SU-DHL-6 (cell line): ENCODE measurements around the gene SEC23A.
"Not testable (repeated sequence)": the region's sequence is repeated elsewhere in the genome, so short reads cannot be mapped to it uniquely, and the experiment has no call there.

ENCODE experiments used
- H2AFZ ChIP-seq: fragments of 200-600 bp; sonication (generic); 2 replicates; pipeline ENCODE4 v1.6.1; 2014; ENCODE audit warnings: low read depth, mild to moderate bottlenecking, moderate library complexity, mixed read lengths, antibody characterized with exemption, low read length; ENCODE audit not compliant: severe bottlenecking
- H3F3A ChIP-seq: fragments of 200-600 bp; shearing (Covaris generic); 2 replicates; pipeline ENCODE4 v1.6.0; 2016; ENCODE audit warnings: antibody characterized with exemption, mild to moderate bottlenecking; ENCODE audit not compliant: insufficient read depth
- H3K27ac ChIP-seq: fragments of 200-600 bp; sonication (generic); 2 replicates; pipeline ENCODE4 v1.5.1; 2016; ENCODE audit warnings: low read depth, mild to moderate bottlenecking, low read length, moderate library complexity, mixed read lengths
- H3K27me3 ChIP-seq: fragments of 200-600 bp; sonication (generic), shearing (Covaris generic); 2 replicates; pipeline ENCODE4 v1.6.0; 2014; ENCODE audit warnings: mild to moderate bottlenecking, low read length
- H3K36me3 ChIP-seq: fragments of 200-600 bp; sonication (generic); 2 replicates; pipeline ENCODE4 v1.6.1; 2014; ENCODE audit warnings: mild to moderate bottlenecking, low read length, mixed read lengths
- H3K4me2 ChIP-seq: fragments of 300-600, 200-600 bp; shearing (Covaris generic), sonication (generic); 2 replicates; pipeline ENCODE4 v1.6.0; 2014; ENCODE audit warnings: low read length, low read depth, mild to moderate bottlenecking; ENCODE audit not compliant: poor library complexity, severe bottlenecking
- H3K4me3 ChIP-seq: fragments of 200-600 bp; sonication (generic); 2 replicates; pipeline ENCODE4 v1.5.1; 2014; ENCODE audit warnings: antibody characterized with exemption, low read length, mild to moderate bottlenecking, mixed read lengths; ENCODE audit not compliant: insufficient read depth, poor library complexity, severe bottlenecking
- H3K79me2 ChIP-seq: fragments of 200-600 bp; sonication (generic); 2 replicates; pipeline ENCODE4 v1.6.1; 2014; ENCODE audit warnings: mild to moderate bottlenecking, low read length, moderate library complexity; ENCODE audit not compliant: insufficient read depth
- H3K9ac ChIP-seq: fragments of 200-600 bp; sonication (generic); 2 replicates; pipeline ENCODE4 v1.7.0; 2014; ENCODE audit warnings: mild to moderate bottlenecking, low read length
- H3K9me2 ChIP-seq: fragments of 200-600 bp; sonication (generic); replicated peaks from 2 replicates; pipeline ENCODE4 v1.6.1; 2014; ENCODE audit warnings: low read length; ENCODE audit not compliant: insufficient read depth
- H3K9me3 ChIP-seq: fragments of 200-600 bp; sonication (generic); 2 replicates; pipeline ENCODE4 v1.6.1; 2014; ENCODE audit warnings: low read length, mixed read lengths; ENCODE audit not compliant: insufficient read depth
- H4K20me1 ChIP-seq: fragments of 200-600 bp; sonication (generic); 2 replicates; pipeline ENCODE4 v1.6.1; 2014; ENCODE audit warnings: low read depth, mild to moderate bottlenecking, antibody characterized with exemption, low read length, moderate library complexity, mixed read lengths
- CTCF ChIP-seq: fragments of 200-600 bp; sonication (generic); IDR thresholded peaks from one replicate; pipeline ENCODE4 v1.5.1; 2017; ENCODE audit warnings: antibody characterized with exemption, mild to moderate bottlenecking, low read length, moderate library complexity; ENCODE audit not compliant: insufficient read depth, poor library complexity, severe bottlenecking
- EZH2phosphoT487 ChIP-seq: fragments of 200-600 bp; sonication (generic), shearing (Covaris generic); conservative IDR thresholded peaks from 2 replicates; pipeline ENCODE4 v1.6.1; 2018; ENCODE audit warnings: mild to moderate bottlenecking, antibody characterized with exemption, low read length, moderate library complexity, mixed read lengths

Gene SEC23A

GRCh38 chr14:39099748-39100147 is 3.3 kb downstream of the SEC23A start:
- no peaks in the 10 kb centered on the region for H3K9me2 ChIP-seq
- H3K9ac ChIP-seq: no peak overlapping the region
- H4K20me1 ChIP-seq: no peaks in the 10 kb centered on the region
- H3K9me3 ChIP-seq: no peaks in the 10 kb centered on the region
- H3K4me3 ChIP-seq: no peak overlapping the region
- no peak overlapping the region for H3K27ac ChIP-seq
- H2AFZ ChIP-seq: no peak overlapping the region
- peaks cover 9% of the 10 kb centered on the region; the same call in 1 of the 2 replicates for H3F3A ChIP-seq
- peak overlapping the region; percentile 8 for H3K4me2 ChIP-seq
- H3K79me2 ChIP-seq: peaks cover 56% of the 10 kb centered on the region
- peaks cover 5% of the 10 kb centered on the region; the same call in 1 of the 2 replicates for H3K36me3 ChIP-seq
- H3K27me3 ChIP-seq: no peaks in the 10 kb centered on the region
- no peak for TF ChIP-seq EZH2phosphoT487
- TF ChIP-seq CTCF: no peak

- H4K20me1 ChIP-seq, H3F3A ChIP-seq, H3K27ac ChIP-seq, H2AFZ ChIP-seq, H3K27me3 ChIP-seq, H3K36me3 ChIP-seq, H3K9ac ChIP-seq, H3K4me2 ChIP-seq, H3K9me3 ChIP-seq, H3K9me2 ChIP-seq, H3K4me3 ChIP-seq: not testable (repeated sequence)
- H3K79me2 ChIP-seq: peaks cover 56% of the 10 kb centered on the region
Measured at GRCh38 chr14:39099215-39099614, 3.8 kb downstream of the SEC23A start.

- no peaks in the 10 kb centered on the region for H3K9me2 ChIP-seq
- peaks cover 6% of the 10 kb centered on the region; the same call in 1 of the 2 replicates for H3F3A ChIP-seq
- no peaks in the 10 kb centered on the region for H4K20me1 ChIP-seq
- no peaks in the 10 kb centered on the region for H3K27me3 ChIP-seq
- peaks cover 13% of the 10 kb centered on the region for H3K36me3 ChIP-seq
- TF ChIP-seq CTCF (no peak), EZH2phosphoT487 (no peak)
- H3K9ac ChIP-seq: no peak overlapping the region
- H3K27ac ChIP-seq: no peak overlapping the region; the same call in 1 of the 2 replicates
- peaks cover 39% of the 10 kb centered on the region for H3K79me2 ChIP-seq
- no peak overlapping the region for H3K4me3 ChIP-seq
- no peak overlapping the region for H2AFZ ChIP-seq
- H3K4me2 ChIP-seq: no peak overlapping the region
- H3K9me3 ChIP-seq: no peaks in the 10 kb centered on the region
Measured at GRCh38 chr14:39097159-39097558, 5.9 kb downstream of the SEC23A start.

GRCh38 chr14:39094515-39094914 is 8.5 kb downstream of the SEC23A start:
- Histone ChIP-seq H3F3A (no peaks in the 10 kb centered on the region), H3K36me3 (peaks cover 27% of the 10 kb centered on the region), H3K9me2 (no peaks in the 10 kb centered on the region), H2AFZ (no peak overlapping the region), H3K27me3 (no peaks in the 10 kb centered on the region), H3K9me3 (no peaks in the 10 kb centered on the region), H3K79me2 (peaks cover 19% of the 10 kb centered on the region), H3K4me3 (no peak overlapping the region), H3K9ac (no peak overlapping the region), H3K27ac (no peak overlapping the region), H4K20me1 (no peaks in the 10 kb centered on the region), H3K4me2 (no peak overlapping the region)
- no peak for TF ChIP-seq CTCF
- TF ChIP-seq EZH2phosphoT487: no peak
